ENCODE measurements around the gene ITPRIPL1. TPM values are rescaled to one million over a fixed set of nuclear protein-coding genes. Genes with fewer than 3 reads are reported as not detected.

The ITPRIPL1 gene
- total RNA-seq, 2 donors from 2014 or later = 6.8 to 8.0 TPM

DNA sequence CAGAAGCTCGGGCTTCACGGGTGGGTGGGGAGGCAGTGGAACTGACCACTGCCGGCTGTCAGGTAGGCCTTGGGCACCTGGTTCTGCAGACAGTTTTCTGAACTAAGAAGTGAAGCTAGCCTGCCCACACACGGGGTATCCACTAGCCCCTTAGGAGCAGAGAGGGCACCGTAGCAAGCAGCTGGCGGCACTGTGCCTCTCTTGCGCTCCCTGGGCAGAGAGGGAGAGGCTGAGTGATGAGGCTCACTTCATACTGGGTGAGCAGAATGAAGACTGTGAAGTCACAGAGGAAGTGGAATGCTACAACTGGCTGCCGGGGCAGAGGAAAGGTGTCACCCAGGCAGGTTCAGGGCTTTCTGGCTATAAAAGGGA, 753 bp downstream of the ITPRIPL1 start:
- Histone ChIP-seq H3K4me3 (ENCODE audit: low read length) (peak overlapping the region; percentile 76), H3K9ac (ENCODE audit: extremely low read depth, low read length, poor library complexity, severe bottlenecking) (no peak overlapping the region), H3K27me3 (ENCODE audit: control insufficient read depth, insufficient read depth, low read length, poor library complexity, severe bottlenecking) (peaks cover 41% of the 10 kb centered on the region), H3K36me3 (ENCODE audit: control insufficient read depth, insufficient read depth, low read length) (no peaks in the 10 kb centered on the region), H3K4me1 (ENCODE audit: control insufficient read depth, insufficient read depth, low read length) (no peaks in the 10 kb centered on the region), H3K27ac (ENCODE audit: low read depth, low read length) (no peak overlapping the region), H3K9me3 (ENCODE audit: control insufficient read depth, low read length) (no peaks in the 10 kb centered on the region)
- DNase-seq = no peak
- 65 to 69% methylated on average over 7 to 8 of the region's 8 CpGs for WGBS, 2 experiments (ENCODE audit: insufficient coverage in 1 of 2, insufficient read length in 1 of 2)
- no peak overlapping the region for H3K27ac Mint-ChIP-seq
- TF ChIP-seq CTCF (conservative IDR thresholded peaks at IDR 0.05) = no peak
- H3K4me1 Mint-ChIP-seq = peaks cover 10% of the 10 kb centered on the region
- H3K27me3 Mint-ChIP-seq (ENCODE audit: insufficient read depth) = peaks cover 46% of the 10 kb centered on the region
- no peaks in the 10 kb centered on the region for H3K9me3 Mint-ChIP-seq
- H3K36me3 Mint-ChIP-seq (ENCODE audit: low read depth) = peaks cover 11% of the 10 kb centered on the region
- peak overlapping the region; percentile 66 for H3K4me3 Mint-ChIP-seq

GRCh38 chr2:96326564-96326963, 1.4 kb downstream of the ITPRIPL1 start:
- no peaks in the 10 kb centered on the region for H3K36me3 ChIP-seq (ENCODE audit: control insufficient read depth, insufficient read depth, low read length)
- H3K36me3 Mint-ChIP-seq (ENCODE audit: low read depth) = peaks cover 11% of the 10 kb centered on the region
- no peak for TF ChIP-seq CTCF (conservative IDR thresholded peaks at IDR 0.05)
- H3K27me3 Mint-ChIP-seq (ENCODE audit: insufficient read depth) = peaks cover 39% of the 10 kb centered on the region
- no peak overlapping the region for H3K9ac ChIP-seq (ENCODE audit: extremely low read depth, low read length, poor library complexity, severe bottlenecking)
- H3K4me3 ChIP-seq (ENCODE audit: low read length) = no peak overlapping the region
- H3K27me3 ChIP-seq (ENCODE audit: control insufficient read depth, insufficient read depth, low read length, poor library complexity, severe bottlenecking) = peaks cover 34% of the 10 kb centered on the region
- no peaks in the 10 kb centered on the region for H3K9me3 Mint-ChIP-seq
- DNase-seq = no peak
- H3K4me1 ChIP-seq (ENCODE audit: control insufficient read depth, insufficient read depth, low read length) = no peaks in the 10 kb centered on the region
- no peak overlapping the region for H3K27ac Mint-ChIP-seq
- H3K4me3 Mint-ChIP-seq = no peak overlapping the region
- H3K4me1 Mint-ChIP-seq = peaks cover 10% of the 10 kb centered on the region
- H3K9me3 ChIP-seq (ENCODE audit: control insufficient read depth, low read length) = no peaks in the 10 kb centered on the region
- no peak overlapping the region for H3K27ac ChIP-seq (ENCODE audit: low read depth, low read length)
- WGBS, 2 experiments (ENCODE audit: insufficient coverage in 1 of 2, insufficient read length in 1 of 2) = 94 to 98% methylated on average over 7 to 8 of the region's 8 CpGs

DNA sequence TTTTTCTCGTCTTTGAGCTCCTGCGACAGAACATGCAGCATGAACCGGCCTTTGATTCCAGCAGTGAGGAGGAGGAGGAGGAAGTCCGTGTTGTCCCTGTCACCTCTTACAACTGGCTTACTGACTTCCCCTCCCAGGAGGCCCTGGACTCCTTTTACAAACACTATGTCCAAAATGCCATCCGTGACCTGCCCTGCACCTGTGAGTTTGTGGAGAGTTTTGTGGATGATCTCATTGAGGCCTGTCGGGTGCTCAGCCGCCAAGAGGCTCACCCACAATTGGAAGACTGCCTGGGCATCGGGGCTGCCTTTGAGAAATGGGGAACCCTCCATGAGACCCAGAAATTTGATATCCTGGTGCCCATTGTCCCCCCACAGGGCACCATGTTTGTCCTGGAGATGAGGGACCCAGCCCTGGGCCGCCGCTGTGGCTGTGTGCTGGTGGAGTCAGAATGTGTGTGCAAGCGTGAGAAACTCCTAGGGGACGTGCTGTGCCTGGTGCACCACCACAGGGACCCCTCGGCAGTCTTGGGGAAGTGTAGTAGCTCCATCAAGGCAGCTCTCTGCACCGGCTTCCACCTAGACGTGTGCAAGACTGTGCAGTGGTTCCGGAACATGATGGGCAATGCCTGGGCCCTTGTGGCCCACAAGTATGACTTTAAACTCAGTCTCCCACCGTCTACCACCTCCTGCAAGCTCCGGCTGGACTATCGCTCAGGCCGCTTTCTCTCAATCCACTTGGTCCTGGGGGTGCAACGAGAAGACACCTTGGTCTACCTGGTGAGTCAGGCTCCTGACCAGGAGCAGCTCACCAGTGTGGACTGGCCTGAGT, 2.1 kb downstream of the ITPRIPL1 start:
- Mint-ChIP-seq H3K27ac (no peak overlapping the region), H3K4me3 (no peak overlapping the region), H3K4me1 (peaks cover 9% of the 10 kb centered on the region), H3K36me3 (ENCODE audit: low read depth) (peaks cover 11% of the 10 kb centered on the region), H3K27me3 (ENCODE audit: insufficient read depth) (peaks cover 33% of the 10 kb centered on the region), H3K9me3 (no peaks in the 10 kb centered on the region)
- DNase-seq = no peak
- WGBS, 2 experiments (ENCODE audit: insufficient coverage in 1 of 2, insufficient read length in 1 of 2) = 94% methylated on average over 16 to 21 of the region's 21 CpGs
- Histone ChIP-seq H3K27ac (ENCODE audit: low read depth, low read length) (no peak overlapping the region), H3K9me3 (ENCODE audit: control insufficient read depth, low read length) (no peaks in the 10 kb centered on the region), H3K36me3 (ENCODE audit: control insufficient read depth, insufficient read depth, low read length) (no peaks in the 10 kb centered on the region), H3K4me3 (ENCODE audit: low read length) (no peak overlapping the region), H3K9ac (ENCODE audit: extremely low read depth, low read length, poor library complexity, severe bottlenecking) (no peak overlapping the region), H3K4me1 (ENCODE audit: control insufficient read depth, insufficient read depth, low read length) (no peaks in the 10 kb centered on the region), H3K27me3 (ENCODE audit: control insufficient read depth, insufficient read depth, low read length, poor library complexity, severe bottlenecking) (peaks cover 28% of the 10 kb centered on the region)
- no peak for TF ChIP-seq CTCF (conservative IDR thresholded peaks at IDR 0.05)
